OCI-LY1 (cell line): Measurements from ENCODE around the gene MRGPRF.
"Not testable (repeated sequence)": the region's sequence is repeated elsewhere in the genome, so short reads cannot be mapped to it uniquely, and the experiment has no call there.

ENCODE experiments used
- H2AFZ ChIP-seq: fragments of 200-600 bp; sonication (generic), shearing (Covaris generic); 2 replicates; pipeline ENCODE4 v1.6.0; 2014; ENCODE audit warnings: antibody characterized with exemption, mild to moderate bottlenecking, low read length
- H3F3A ChIP-seq: fragments of 200-600 bp; sonication (generic), shearing (Covaris generic); 2 replicates; pipeline ENCODE4 v1.6.0; 2014; ENCODE audit warnings: mild to moderate bottlenecking, antibody characterized with exemption, low read length, moderate library complexity; ENCODE audit not compliant: insufficient read depth
- H3K27ac ChIP-seq: fragments of 200-600 bp; sonication (generic); 2 replicates; pipeline ENCODE4 v1.5.1; 2014; ENCODE audit warnings: low read length, mixed run types, mild to moderate bottlenecking, low read depth; ENCODE audit not compliant: poor library complexity, severe bottlenecking
- H3K27me3 ChIP-seq: fragments of 200-600 bp; sonication (generic); 2 replicates; pipeline ENCODE4 v1.6.0; 2014; ENCODE audit warnings: antibody characterized with exemption, mild to moderate bottlenecking, low read length, moderate library complexity; ENCODE audit not compliant: insufficient read depth
- H3K36me3 ChIP-seq: fragments of 200-600 bp; sonication (generic); 2 replicates; pipeline ENCODE4 v1.6.1; 2014; ENCODE audit warnings: mild to moderate bottlenecking, antibody characterized with exemption, low read length, moderate library complexity, mixed read lengths; ENCODE audit not compliant: insufficient read depth
- H3K4me1 ChIP-seq: fragments of 200-600 bp; sonication (generic); 2 replicates; pipeline ENCODE4 v1.5.1; 2014; ENCODE audit warnings: mild to moderate bottlenecking, low read length, moderate library complexity; ENCODE audit not compliant: insufficient read depth, severe bottlenecking
- H3K4me2 ChIP-seq: fragments of 200-600 bp; sonication (generic), shearing (Covaris generic); 2 replicates; pipeline ENCODE4 v1.6.1; 2014; ENCODE audit warnings: low read length
- H3K4me3 ChIP-seq: fragments of 200-600 bp; sonication (generic); 2 replicates; pipeline ENCODE4 v1.5.1; 2014; ENCODE audit warnings: low read length, low read depth, mild to moderate bottlenecking, mixed read lengths; ENCODE audit not compliant: poor library complexity, severe bottlenecking
- H3K79me2 ChIP-seq: fragments of 200-600 bp; shearing (Covaris generic); 2 replicates; pipeline ENCODE4 v1.6.1; 2016; ENCODE audit warnings: mixed run types, low read length, mixed read lengths; ENCODE audit not compliant: insufficient read depth
- H3K9ac ChIP-seq: fragments of 200-600 bp; sonication (generic), shearing (Covaris generic); 2 replicates; pipeline ENCODE4 v1.6.1; 2014; ENCODE audit warnings: mild to moderate bottlenecking, low read length, mixed read lengths
- H3K9me2 ChIP-seq: fragments of 200-600 bp; sonication (generic), shearing (Covaris generic); 2 replicates; pipeline ENCODE4 v1.6.1; 2014; ENCODE audit warnings: low read depth, mild to moderate bottlenecking, low read length, mixed read lengths
- H3K9me3 ChIP-seq: fragments of 200-600 bp; shearing (Covaris generic); 2 replicates; pipeline ENCODE4 v1.6.1; 2014; ENCODE audit warnings: low read length, mixed read lengths
- H4K20me1 ChIP-seq: fragments of 200-600 bp; sonication (generic), shearing (Covaris generic); 2 replicates; pipeline ENCODE4 v1.6.0; 2016; ENCODE audit warnings: mild to moderate bottlenecking, low read length; ENCODE audit not compliant: insufficient read depth
- CTCF ChIP-seq: fragments of 200-600 bp; sonication (generic), shearing (Covaris generic); IDR thresholded peaks from 2 replicates; pipeline ENCODE4 v1.5.1; 2017; ENCODE audit warnings: mild to moderate bottlenecking, antibody characterized with exemption, low read length, moderate library complexity, mixed read lengths
- EZH2 ChIP-seq: fragments of 200-600 bp; sonication (generic), shearing (Covaris generic); IDR thresholded peaks from 2 replicates; pipeline ENCODE4 v1.8.0; 2017; ENCODE audit warnings: borderline replicate concordance, mixed run types, mild to moderate bottlenecking, antibody characterized with exemption, low read length, moderate library complexity, mixed read lengths

The MRGPRF gene

GRCh38 chr11:69000831-69001242 lies 12.2 kb downstream of the MRGPRF start:
- no peak for TF ChIP-seq CTCF
- TF ChIP-seq EZH2, result no peak
- no peak overlapping the region for H3K9ac ChIP-seq
- no peaks in the 10 kb centered on the region for H3K9me2 ChIP-seq
- H3K79me2 ChIP-seq, result no peaks in the 10 kb centered on the region
- H4K20me1 ChIP-seq, result no peaks in the 10 kb centered on the region
- no peaks in the 10 kb centered on the region for H3F3A ChIP-seq
- no peak overlapping the region for H3K4me2 ChIP-seq
- H2AFZ ChIP-seq, result no peak overlapping the region
- no peak overlapping the region for H3K27ac ChIP-seq
- H3K27me3 ChIP-seq, result peaks cover 3% of the 10 kb centered on the region; the same call in 1 of the 2 replicates
- H3K4me3 ChIP-seq, result no peak overlapping the region
- no peaks in the 10 kb centered on the region for H3K9me3 ChIP-seq
- no peaks in the 10 kb centered on the region for H3K4me1 ChIP-seq
- no peaks in the 10 kb centered on the region for H3K36me3 ChIP-seq

GRCh38 chr11:69000391-69000790 lies 12.7 kb downstream of the MRGPRF start:
- Histone ChIP-seq H3K36me3 (no peaks in the 10 kb centered on the region), H2AFZ (no peak overlapping the region), H3K27me3 (peaks cover 3% of the 10 kb centered on the region; the same call in 1 of the 2 replicates), H3K4me3 (no peak overlapping the region), H3F3A (no peaks in the 10 kb centered on the region), H4K20me1 (no peaks in the 10 kb centered on the region), H3K79me2 (no peaks in the 10 kb centered on the region), H3K9me2 (no peaks in the 10 kb centered on the region), H3K9me3 (no peaks in the 10 kb centered on the region), H3K4me1 (no peaks in the 10 kb centered on the region), H3K27ac (no peak overlapping the region), H3K4me2 (no peak overlapping the region), H3K9ac (no peak overlapping the region)
- TF ChIP-seq EZH2, result no peak
- no peak for TF ChIP-seq CTCF

GRCh38 chr11:68999748-69000355 lies 13.2 kb downstream of the MRGPRF start:
- H3K9me3 ChIP-seq, H3K9me2 ChIP-seq, H3K27ac ChIP-seq, H3K4me1 ChIP-seq, H3K79me2 ChIP-seq, H3K4me2 ChIP-seq, H3K9ac ChIP-seq, H3K4me3 ChIP-seq, H4K20me1 ChIP-seq, H2AFZ ChIP-seq, H3K27me3 ChIP-seq, H3K36me3 ChIP-seq, H3F3A ChIP-seq: not testable (repeated sequence)

GRCh38 chr11:68999093-68999747 lies 13.8 kb downstream of the MRGPRF start:
- H2AFZ ChIP-seq, result no peak overlapping the region
- no peaks in the 10 kb centered on the region for H3K9me2 ChIP-seq
- H3K4me2 ChIP-seq, result no peak overlapping the region
- no peaks in the 10 kb centered on the region for H3K79me2 ChIP-seq
- H4K20me1 ChIP-seq, result no peaks in the 10 kb centered on the region
- H3K27me3 ChIP-seq, result peaks cover 3% of the 10 kb centered on the region; the same call in 1 of the 2 replicates
- no peak for TF ChIP-seq CTCF
- no peak for TF ChIP-seq EZH2
- no peaks in the 10 kb centered on the region for H3F3A ChIP-seq
- H3K36me3 ChIP-seq, result no peaks in the 10 kb centered on the region
- no peak overlapping the region for H3K9ac ChIP-seq
- H3K4me1 ChIP-seq, result no peaks in the 10 kb centered on the region
- H3K4me3 ChIP-seq, result no peak overlapping the region
- H3K9me3 ChIP-seq, result no peaks in the 10 kb centered on the region
- H3K27ac ChIP-seq, result no peak overlapping the region
